Stimulated activated CD8-positive, alpha-beta memory T cell treated with anti-CD3 and anti-CD28 coated beads, Interleukin-12 subunit alpha, Interleukin-12 subunit beta, amount 100 ng/mL, for 24 hours (primary cell): Measurements from ENCODE around the gene EI24.
A peak's percentile ranks its signal among the peaks of the same experiment; 100 is the strongest.

ENCODE experiments used
- DNase-seq: peaks from one replicate; pipeline ENCODE4 v3.0.0-alpha.2; 2020; ENCODE audit errors: extremely low read depth

The EI24 gene

GRCh38 chr11:125579811-125580210 is 10.5 kb downstream of the EI24 start:
- no peak for DNase-seq

- DNase-seq = no peak
Measured at GRCh38 chr11:125583496-125583895, 14.2 kb downstream of the EI24 start.

- DNase-seq = no peak
Measured at GRCh38 chr11:125585487-125585886, 16.2 kb downstream of the EI24 start.

- DNase-seq = no peak
Measured at GRCh38 chr11:125586623-125587022, 17.3 kb downstream of the EI24 start.

GRCh38 chr11:125587480-125587879 is 18.2 kb downstream of the EI24 start:
- DNase-seq = no peak

- DNase-seq = no peak
Measured at GRCh38 chr11:125588505-125588904, 19.2 kb downstream of the EI24 start.

GRCh38 chr11:125591649-125592304 is 22.5 kb downstream of the EI24 start:
- no peak for DNase-seq

GRCh38 chr11:125592305-125593113 is 23.2 kb downstream of the EI24 start, which contains the start of gene STT3A:
Gene STT3A (plus strand): TSS chr11:125592852. CDS start chr11:125595916, 3,064 bp downstream.
- peak; percentile 95 for DNase-seq

GRCh38 chr11:125593114-125593820 is 24.0 kb downstream of the EI24 start:
- no peak for DNase-seq

GRCh38 chr11:125594958-125595357 is 25.7 kb downstream of the EI24 start:
- DNase-seq = no peak

GRCh38 chr11:125600663-125601062 is 31.4 kb downstream of the EI24 start:
- DNase-seq = no peak

GRCh38 chr11:125603207-125603606 is 33.9 kb downstream of the EI24 start:
- DNase-seq = no peak

GRCh38 chr11:125605417-125605816 is 36.1 kb downstream of the EI24 start:
- no peak for DNase-seq

GRCh38 chr11:125609545-125609944 is 40.3 kb downstream of the EI24 start:
- no peak for DNase-seq

- DNase-seq = no peak
Measured at GRCh38 chr11:125618383-125618782, 49.1 kb downstream of the EI24 start.

GRCh38 chr11:125621995-125622394 is 52.7 kb downstream of the EI24 start:
- DNase-seq = no peak

- no peak for DNase-seq
Measured at GRCh38 chr11:125623064-125623463, 53.8 kb downstream of the EI24 start.

- no peak for DNase-seq
Measured at GRCh38 chr11:125624756-125625213, 55.5 kb downstream of the EI24 start, which contains the start of gene CHEK1. Gene CHEK1 (plus strand): TSS chr11:125625163. CDS start chr11:125626769, 1,606 bp downstream.

- DNase-seq = no peak
Measured at GRCh38 chr11:125625225-125625629, 56.0 kb downstream of the EI24 start.

GRCh38 chr11:125625630-125626287 is 56.5 kb downstream of the EI24 start:
- peak; percentile 54 for DNase-seq

- no peak for DNase-seq
Measured at GRCh38 chr11:125626288-125626950, 57.1 kb downstream of the EI24 start.
